GM19328 (cell line): ENCODE data around the gene IKZF1.

Experiments used
- ATAC-seq: cut with Tn5 transposase; IDR thresholded peaks from one replicate; pipeline ENCODE4 v1.9.1; 2021; ENCODE audit warnings: mild to moderate bottlenecking, moderate library complexity; ENCODE audit not compliant: unreplicated experiment

Gene IKZF1

GRCh38 chr7:50352282-50352681 lies 47.8 kb downstream of the IKZF1 start:
- peak; percentile 64 for ATAC-seq

GRCh38 chr7:50352751-50353150 lies 48.2 kb downstream of the IKZF1 start:
- ATAC-seq: no peak

GRCh38 chr7:50353201-50353600 lies 48.7 kb downstream of the IKZF1 start:
- ATAC-seq: no peak

GRCh38 chr7:50353894-50354595 lies 49.5 kb downstream of the IKZF1 start:
- ATAC-seq: no peak

DNA sequence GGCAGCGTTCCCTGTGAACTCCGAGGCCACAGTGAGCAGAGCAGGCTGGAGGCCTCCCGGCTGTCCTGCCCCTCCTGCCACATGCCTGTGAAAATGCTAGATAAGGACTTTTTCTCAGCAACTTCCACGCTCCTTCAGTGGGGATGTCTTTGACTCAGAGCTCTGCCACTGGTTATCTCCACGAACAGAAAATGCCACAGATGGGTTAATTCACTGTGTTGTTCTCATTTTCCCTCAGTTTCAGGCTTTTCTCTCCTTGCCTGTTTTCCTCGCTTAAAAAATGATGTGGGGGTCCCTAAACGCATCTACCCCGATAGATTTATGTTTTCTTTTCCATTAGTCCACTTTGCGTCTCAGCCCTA lies 51.3 kb downstream of the IKZF1 start:
- ATAC-seq: no peak

DNA sequence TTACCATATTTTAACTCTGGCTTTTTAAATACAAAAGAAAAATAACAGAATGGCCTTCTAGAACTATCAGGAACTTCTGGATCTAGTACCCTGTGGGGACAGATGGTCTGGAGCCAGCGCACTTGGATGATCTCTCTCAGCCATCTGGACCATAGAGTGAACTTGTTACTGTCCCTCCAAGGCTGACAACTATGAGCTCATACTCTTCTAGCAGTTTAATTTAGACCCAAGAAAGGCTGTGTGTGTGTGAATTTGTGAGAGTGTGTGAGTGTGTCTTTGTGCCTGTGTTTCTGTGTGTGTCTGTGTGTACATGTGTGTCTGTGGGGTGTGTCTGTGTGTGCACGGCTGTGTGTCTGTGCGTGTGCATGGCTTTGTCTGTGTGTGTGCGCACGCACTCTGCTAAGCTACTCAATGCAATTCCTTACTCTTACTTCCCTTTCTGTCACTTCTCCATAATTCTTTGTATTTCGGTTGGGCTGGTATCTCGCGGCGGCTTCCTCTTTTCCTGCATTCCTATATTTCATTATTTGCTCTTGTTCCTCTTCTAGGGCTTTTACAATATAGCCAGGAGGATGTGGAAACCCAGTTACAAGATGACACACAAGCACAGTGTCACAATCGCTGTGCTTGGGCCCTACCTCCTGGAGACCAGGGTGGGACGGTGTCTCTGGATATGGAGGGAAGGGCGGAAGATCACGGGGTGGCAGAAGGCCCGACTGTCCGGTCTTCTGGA lies 51.9 kb downstream of the IKZF1 start:
- no peak for ATAC-seq

- ATAC-seq: no peak
Observed at GRCh38 chr7:50356945-50357268, 52.4 kb downstream of the IKZF1 start.

DNA sequence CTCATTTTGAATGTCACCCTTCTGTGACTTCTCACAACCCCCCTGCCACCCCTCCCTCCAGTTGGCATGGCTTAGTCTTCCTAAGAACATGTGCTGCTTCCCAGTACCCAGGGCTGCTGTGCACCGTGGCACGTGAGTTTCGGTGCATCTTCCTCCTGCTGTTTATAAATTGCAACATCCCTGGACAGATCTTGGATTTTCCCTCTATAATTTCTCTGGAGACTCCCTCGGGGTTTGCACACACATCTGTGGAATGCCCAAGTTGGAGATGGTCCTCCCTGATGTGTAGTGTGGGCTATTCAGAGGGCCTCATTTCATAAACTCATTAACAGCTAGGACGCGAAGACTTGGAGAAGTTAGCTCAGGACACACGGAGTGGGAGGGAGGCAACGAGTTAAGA lies 52.9 kb downstream of the IKZF1 start:
- no peak for ATAC-seq

DNA sequence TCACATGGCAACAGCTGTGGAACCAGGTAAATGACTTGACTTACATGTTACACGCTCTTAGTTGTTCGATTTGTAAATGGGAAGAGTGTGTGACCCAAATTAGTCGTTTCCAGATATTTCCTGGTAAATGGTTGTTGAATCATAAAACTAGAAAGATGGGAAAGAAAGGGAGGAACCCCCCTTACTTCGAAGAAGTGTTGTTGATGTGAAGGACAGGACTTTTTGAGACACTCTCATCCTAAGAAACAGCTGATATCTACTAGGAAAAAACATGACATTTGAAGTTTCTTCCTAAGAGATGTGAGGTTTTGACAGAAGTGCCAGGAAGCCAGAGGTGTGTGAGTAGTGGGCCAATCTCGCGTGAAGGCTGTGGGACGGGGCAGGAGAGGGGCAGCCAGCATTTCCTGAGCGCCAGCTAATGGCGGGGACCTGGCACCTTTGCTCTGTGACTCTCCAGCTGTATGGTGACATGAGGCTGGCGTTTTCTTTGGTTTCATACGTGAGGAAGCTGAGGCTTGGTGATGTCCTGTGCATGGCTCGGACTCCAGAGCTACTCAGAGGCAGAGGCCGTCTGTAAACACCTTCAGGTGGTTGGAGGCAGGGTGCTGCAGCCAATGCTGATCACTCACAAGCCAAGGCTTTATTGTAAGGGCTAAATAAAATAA lies 53.7 kb downstream of the IKZF1 start:
- no peak for ATAC-seq

DNA sequence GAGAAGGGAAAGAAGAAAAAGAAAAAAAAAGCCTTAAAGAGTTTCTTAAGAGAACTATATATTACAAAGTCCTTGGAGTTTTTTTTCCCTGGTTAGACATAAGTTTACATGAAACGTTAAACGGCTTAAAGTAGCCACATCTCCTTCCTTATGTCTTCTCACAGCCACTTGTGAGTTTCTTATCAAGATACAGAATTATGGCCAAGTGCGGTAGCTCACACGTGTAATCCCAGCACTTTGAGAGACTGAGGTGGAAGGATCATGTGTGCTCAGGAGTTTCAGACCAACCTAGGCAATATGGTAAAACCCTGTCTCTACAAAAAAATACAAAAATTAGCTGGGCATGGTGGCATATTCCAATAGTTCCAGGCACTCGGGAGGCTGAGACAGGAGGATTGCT lies 54.3 kb downstream of the IKZF1 start:
- ATAC-seq: no peak

DNA sequence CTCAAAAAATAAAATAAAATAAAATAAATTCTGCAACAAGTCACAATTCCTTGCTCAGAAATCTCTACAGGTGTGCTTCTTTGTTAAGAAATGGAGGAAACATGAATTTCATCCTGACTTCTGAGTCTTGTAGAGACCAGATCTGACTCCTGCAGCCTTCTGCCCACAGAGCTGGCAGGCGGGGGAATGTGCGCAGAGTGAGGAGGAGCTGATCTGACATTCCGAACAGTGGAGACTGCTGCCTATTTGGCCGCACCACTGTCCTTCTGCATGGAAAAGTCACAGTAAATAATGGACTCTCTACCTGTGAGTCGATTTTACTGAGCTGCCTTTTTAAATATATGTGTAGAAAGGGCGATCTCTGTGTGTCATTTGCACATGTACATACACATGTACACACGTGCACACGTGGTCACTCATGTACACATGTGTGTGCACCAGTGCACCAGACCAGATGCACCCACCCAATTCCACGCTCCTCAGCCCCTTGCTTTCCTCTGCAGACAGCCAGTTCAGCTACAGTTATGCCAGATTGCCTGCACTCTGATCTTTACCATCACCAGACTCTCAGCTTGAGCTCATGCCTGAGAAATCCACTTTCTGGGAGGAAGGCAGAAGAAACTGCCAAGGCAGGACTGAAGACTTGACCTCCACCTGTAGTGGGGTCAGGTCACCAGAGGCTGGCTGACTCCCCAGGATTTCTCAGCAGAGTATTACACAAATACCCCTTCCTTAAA lies 54.9 kb downstream of the IKZF1 start:
- no peak for ATAC-seq

DNA sequence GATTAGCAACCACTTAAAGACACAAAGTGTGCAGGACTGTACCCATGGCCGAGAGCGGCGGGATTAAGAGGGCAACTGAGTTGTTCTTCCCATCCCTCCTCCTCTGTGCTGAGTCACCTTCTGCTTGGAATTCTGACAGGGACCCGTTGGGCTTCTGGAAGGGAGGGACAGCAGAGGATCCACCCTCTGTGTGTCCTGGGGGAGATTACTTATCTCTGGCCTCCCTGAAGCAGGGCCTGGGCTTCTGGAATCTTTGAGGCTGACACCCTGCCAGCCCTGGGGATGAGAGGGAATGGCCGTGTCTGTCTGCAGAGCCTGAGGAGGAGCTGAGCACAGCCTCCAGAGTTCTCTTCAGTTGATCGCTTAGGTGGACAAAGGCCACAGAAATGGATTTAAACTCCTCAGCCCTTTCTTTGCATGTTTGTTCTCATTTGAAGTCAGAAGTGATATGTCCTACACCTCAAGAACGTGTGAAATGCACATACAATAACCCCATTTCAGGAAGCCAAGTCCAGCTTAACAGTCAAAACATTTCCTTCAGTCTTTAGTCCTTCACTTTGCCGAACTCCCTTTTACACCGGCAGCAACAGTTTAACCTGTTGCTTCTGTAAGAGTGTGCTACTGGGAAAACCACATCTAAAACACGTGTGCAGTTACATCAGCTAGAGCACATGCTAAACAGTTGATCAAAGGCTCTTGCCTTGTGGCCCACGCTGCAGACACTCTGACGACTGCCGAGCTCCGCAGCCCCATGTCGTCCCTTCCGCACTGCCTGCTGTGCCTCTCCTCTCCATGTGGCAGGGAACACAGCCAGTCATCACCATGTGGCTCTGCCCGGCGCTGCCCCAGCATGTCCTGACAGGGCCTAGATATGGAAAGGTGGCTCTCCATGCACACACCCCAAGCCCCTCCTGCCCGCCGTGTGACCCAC lies 55.7 kb downstream of the IKZF1 start:
- no peak for ATAC-seq

GRCh38 chr7:50362142-50362541 lies 57.6 kb downstream of the IKZF1 start:
- no peak for ATAC-seq

DNA sequence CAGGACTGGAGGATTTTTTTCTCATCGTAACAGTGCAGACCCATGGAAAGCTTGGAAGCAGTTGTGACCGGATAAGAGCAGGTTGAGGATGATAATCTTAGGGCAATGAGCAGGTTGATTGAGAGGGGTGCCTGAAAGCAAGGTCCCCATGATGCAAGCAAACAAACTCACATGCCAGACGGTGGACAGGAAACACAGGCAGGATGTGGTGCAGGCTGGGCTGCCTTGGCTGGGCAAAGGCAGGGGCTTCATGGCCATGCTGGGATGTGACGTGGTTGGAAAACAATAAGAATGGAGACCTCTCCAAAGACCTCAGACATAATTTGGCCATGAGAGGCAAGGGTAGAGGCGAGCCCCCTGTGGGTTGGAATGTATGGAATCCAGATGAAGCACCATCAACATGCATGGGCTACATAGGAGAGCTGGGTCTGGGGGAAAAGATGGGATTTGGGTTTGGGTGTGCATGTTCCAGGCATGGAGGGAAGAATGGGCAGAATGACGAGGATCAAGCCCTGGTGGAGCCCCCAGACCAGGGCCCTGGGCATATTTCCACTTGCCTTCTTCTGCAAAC lies 58.3 kb downstream of the IKZF1 start:
- no peak for ATAC-seq

DNA sequence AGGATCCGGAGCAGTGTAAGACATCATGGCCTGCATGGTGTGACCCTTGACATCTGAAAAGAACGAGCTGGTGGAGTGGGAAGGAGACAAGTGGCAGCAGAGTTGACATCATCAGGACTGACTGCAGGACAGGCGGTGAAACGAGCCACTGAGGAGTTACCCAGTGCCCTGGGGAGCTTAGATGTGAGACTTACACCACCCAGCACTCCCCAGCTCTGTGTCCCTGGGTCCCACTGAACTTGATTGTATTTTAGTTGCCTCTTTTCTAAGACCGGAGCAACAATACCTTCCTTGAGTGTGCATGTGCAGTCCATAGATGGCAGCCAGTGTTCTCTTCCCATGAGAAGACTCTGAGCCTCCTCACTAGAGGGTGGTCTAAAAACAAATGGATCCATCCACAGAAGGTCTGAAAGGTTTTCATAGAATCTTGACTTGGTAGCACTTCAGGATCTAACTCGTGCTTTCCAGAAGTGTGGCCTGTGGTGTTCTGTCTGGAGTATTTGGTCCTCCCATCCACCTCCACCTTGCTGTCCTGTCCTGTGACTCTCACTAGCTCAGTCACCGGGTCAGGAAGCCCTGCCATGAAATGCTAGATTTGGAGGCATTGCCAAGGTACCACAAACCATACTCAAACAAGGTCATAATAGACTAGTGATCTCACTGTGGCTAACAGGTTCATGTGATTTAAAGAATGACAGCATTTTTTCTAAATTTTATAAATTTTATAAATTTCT lies 59.0 kb downstream of the IKZF1 start:
- no peak for ATAC-seq

GRCh38 chr7:50364645-50365044 lies 60.1 kb downstream of the IKZF1 start:
- no peak for ATAC-seq

DNA sequence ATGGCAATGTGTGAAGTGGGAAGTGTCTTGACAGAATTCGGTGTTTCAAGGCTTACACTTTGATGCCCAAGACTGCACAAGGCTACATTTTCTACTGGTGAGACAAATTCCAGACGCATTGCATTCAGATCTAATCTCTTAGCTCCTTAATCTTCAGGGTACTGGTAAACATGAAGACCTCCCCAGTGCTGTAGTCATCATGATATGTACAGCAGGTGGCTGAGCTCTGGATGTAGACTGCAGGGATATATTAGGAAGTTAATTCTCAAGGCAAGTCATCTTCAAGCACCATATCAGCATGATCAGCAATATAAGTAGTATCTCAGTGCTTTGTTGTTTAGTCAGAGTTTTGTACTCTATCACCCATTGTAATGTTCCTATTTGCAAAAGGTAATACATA lies 61.8 kb downstream of the IKZF1 start:
- no peak for ATAC-seq

DNA sequence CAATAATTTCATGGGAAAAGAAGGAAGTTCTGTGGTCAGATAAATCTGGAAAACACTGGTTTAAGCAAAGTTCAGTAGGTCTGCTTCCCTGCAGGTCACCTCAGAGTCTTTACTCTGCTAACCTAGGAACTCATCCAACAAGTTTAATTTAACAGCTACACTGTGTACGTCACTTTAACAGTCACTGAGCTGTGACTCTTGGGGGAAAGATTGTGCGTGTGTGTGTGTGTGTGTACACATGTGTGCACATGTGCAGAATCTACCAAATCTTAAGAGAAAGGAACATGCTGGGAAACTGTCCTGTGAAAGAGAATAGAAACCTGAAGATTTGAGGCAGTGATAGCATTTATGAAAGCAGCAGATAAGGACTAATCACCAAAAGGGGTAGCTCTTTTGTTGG lies 62.6 kb downstream of the IKZF1 start:
- no peak for ATAC-seq

- ATAC-seq: no peak
Observed at GRCh38 chr7:50367570-50367969, 63.1 kb downstream of the IKZF1 start.

GRCh38 chr7:50368366-50368765 lies 63.9 kb downstream of the IKZF1 start:
- no peak for ATAC-seq
